Renal pelvis (tissue), 4 donors: Measurements from ENCODE around the gene DNPH1. TPM values are rescaled to one million over a fixed set of nuclear protein-coding genes. Genes with fewer than 3 reads are reported as not detected.

ENCODE experiments used
- DNase-seq: peaks from one replicate; pipeline ENCODE4 v3.0.0-alpha.2; 2013
- polyA plus RNA-seq, 3 donors: library from polyadenylated mRNA; unstranded; fragments of 120-200 nt; gene quantifications; one replicate each; pipeline ENCODE4 v1.2.1, GENCODE V29; 2013; ENCODE audit not compliant: insufficient read length in 3 of 3

Gene DNPH1
- polyA plus RNA-seq, 3 donors, result 65.6 to 104 (median 99.8) TPM

GRCh38 chr6:43221046-43221972 lies 8.0 kb downstream of the DNPH1 start:
- no peak for DNase-seq

GRCh38 chr6:43220439-43220951 lies 8.8 kb downstream of the DNPH1 start:
- no peak for DNase-seq

GRCh38 chr6:43219814-43220213 lies 9.5 kb downstream of the DNPH1 start:
- no peak for DNase-seq

- no peak for DNase-seq
Observed at GRCh38 chr6:43219119-43219518, 10.2 kb downstream of the DNPH1 start.

GRCh38 chr6:43217351-43217750 lies 11.9 kb downstream of the DNPH1 start:
- no peak for DNase-seq

GRCh38 chr6:43216200-43216599 lies 13.1 kb downstream of the DNPH1 start:
- DNase-seq, result no peak

GRCh38 chr6:43215066-43215465 lies 14.2 kb downstream of the DNPH1 start:
- no peak for DNase-seq

GRCh38 chr6:43213431-43213830 lies 15.8 kb downstream of the DNPH1 start:
- no peak for DNase-seq

GRCh38 chr6:43211955-43212354 lies 17.3 kb downstream of the DNPH1 start:
- DNase-seq, result peak; percentile 16

- DNase-seq, result no peak
Observed at GRCh38 chr6:43207286-43207685, 22.0 kb downstream of the DNPH1 start.

GRCh38 chr6:43205849-43206248 lies 23.4 kb downstream of the DNPH1 start:
- no peak for DNase-seq

GRCh38 chr6:43204271-43205105 lies 24.8 kb downstream of the DNPH1 start:
- DNase-seq, result no peak

GRCh38 chr6:43203718-43204095 lies 25.6 kb downstream of the DNPH1 start:
- no peak for DNase-seq

- DNase-seq, result no peak
Observed at GRCh38 chr6:43203029-43203717, 26.1 kb downstream of the DNPH1 start.

GRCh38 chr6:43202451-43202850 lies 26.8 kb downstream of the DNPH1 start:
- no peak for DNase-seq

GRCh38 chr6:43200541-43200940 lies 28.7 kb downstream of the DNPH1 start:
- no peak for DNase-seq

GRCh38 chr6:43199912-43200311 lies 29.4 kb downstream of the DNPH1 start:
- DNase-seq, result no peak

GRCh38 chr6:43196337-43196736 lies 32.9 kb downstream of the DNPH1 start:
- DNase-seq, result no peak

- DNase-seq, result no peak
Observed at GRCh38 chr6:43193929-43194328, 35.4 kb downstream of the DNPH1 start.

GRCh38 chr6:43192911-43193310 lies 36.4 kb downstream of the DNPH1 start:
- DNase-seq, result no peak

- no peak for DNase-seq
Observed at GRCh38 chr6:43189776-43190304, 39.4 kb downstream of the DNPH1 start.

GRCh38 chr6:43188426-43188825 lies 40.9 kb downstream of the DNPH1 start:
- no peak for DNase-seq
